OCI-M1 (cell line): ENCODE measurements around the gene SUSD5.
"Not testable (repeated sequence)": the region's sequence is repeated elsewhere in the genome, so short reads cannot be mapped to it uniquely, and the experiment has no call there.

Experiments used
- DNase-seq: peaks from one replicate; lab custom pipeline; 2025; lab: John Stamatoyannopoulos, UW

SUSD5 gene

DNA sequence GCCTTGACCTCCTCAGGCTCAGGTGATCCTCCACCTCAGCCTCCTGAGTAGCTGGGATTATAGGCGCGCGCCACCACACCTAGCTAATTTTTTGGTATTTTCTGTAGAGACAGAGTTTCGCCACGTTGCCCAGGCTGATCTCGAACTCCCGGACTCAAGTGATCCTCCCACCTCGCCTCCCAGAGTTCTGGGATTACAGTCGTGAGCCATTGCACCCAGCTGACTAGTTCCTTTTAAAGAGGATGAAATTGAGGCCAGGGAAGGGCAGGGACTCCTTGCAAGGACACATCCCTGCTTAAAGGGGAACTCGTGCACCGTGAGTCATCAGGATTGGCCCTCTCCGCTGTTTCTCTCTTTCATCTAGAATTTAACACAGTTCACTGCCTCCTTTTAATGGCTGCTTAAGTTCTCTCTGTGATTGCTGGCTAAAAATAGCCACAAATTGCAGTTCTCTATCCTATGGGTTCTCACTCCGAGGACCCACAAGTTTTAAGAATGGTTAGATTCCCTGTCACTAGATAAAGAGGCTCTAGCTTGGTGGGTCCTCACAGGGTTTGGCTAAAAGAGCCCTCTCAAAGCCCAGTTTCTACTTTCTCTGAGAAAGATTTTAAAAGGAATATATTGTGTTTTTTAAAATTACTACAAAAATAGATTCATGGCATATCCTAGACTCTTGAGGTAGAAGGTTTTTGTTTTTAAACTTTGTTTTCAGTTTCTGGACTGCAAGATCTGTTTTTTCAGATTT lies 103.4 kb downstream of the SUSD5 start:
- DNase-seq, result peak; percentile 92

DNA sequence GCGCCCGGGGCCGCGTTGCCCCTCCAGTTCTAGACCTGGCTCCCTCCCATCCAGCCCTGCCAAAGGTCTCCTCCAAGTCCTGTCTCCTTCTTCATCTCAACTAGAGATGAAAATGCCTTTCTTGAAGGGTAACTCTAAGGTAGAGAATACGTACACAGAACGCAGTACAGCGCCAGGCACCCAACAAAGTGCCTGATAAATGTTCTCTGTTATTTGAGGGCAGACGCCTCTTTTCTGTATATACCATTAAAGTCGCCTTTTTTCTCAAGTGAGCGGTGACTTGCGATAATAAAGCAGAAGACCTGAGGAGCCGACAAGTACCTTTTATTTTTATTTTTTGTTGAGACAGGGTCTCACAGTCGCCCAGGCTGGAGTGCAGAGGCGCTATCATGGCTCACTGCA lies 104.0 kb downstream of the SUSD5 start:
- DNase-seq, result no peak

DNA sequence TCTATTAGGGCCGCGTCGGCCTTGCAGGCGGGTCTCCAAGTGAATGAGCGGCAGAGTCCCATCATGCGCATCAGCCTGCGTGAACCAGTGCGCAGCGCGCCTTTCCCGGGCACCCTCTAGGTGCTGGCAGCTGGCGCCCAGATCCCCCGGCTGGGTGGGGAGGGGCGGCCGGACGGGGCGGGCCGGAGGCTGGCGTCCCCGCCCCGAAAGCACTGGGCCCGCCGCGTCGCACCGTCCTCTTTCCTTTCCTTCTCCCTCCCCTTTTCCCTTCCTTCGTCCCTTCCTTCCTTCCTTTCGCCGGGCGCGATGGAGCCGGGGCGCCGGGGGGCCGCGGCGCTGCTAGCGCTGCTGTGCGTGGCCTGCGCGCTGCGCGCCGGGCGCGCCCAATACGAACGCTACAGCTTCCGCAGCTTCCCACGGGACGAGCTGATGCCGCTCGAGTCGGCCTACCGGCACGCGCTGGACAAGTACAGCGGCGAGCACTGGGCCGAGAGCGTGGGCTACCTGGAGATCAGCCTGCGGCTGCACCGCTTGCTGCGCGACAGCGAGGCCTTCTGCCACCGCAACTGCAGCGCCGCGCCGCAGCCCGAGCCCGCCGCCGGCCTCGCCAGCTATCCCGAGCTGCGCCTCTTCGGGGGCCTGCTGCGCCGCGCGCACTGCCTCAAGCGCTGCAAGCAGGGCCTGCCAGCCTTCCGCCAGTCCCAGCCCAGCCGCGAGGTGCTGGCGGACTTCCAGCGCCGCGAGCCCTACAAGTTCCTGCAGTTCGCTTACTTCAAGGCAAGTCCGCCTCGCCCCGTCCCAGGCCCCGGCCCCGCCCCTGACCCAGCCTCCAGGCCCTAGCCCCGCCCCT lies 104.6 kb downstream of the SUSD5 start, which contains the start of gene CRTAP:
Gene CRTAP (plus strand): TSS at position 243 of the 850 bp plus-strand sequence. CDS start 64 bp downstream, at position 307.
- peak; percentile 97 for DNase-seq

DNA sequence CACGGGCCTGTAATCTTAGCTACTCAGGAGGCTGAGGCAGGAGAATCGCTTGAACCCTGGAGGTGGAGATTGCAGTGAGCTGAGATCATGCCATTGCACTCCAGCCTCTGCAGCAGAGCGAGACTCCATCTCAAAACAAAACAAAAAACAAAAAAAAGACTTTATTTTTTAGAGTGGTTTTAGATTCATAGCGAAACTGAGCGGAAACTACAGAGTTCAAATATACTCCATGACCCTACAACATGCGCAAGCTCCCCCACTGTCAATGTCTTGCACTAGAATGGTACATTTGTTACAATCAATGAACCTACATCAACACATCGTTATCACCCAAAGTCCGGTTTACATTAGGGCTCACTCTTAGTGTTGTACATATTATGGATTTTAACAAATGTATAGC lies 107.0 kb downstream of the SUSD5 start:
- DNase-seq, result no peak

DNA sequence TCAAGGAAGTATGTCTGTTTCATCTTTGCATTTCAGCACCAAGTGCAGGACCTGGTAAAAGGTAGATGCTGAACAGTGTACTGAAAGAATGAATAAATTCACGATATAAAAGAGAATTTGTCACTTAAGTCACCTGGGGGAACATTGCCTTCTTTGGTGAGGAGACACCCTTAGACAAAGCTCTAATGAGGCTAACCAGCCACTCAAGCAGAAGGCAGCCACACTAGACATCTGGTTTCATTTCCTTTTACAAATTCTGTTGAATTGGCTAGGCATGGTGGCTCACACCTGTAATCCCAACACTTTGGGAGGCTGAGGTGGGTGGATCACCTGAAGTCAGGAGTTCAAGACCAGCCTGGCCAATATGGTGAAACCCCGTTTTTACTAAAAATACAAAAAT lies 111.8 kb downstream of the SUSD5 start:
- not testable (repeated sequence) for DNase-seq

DNA sequence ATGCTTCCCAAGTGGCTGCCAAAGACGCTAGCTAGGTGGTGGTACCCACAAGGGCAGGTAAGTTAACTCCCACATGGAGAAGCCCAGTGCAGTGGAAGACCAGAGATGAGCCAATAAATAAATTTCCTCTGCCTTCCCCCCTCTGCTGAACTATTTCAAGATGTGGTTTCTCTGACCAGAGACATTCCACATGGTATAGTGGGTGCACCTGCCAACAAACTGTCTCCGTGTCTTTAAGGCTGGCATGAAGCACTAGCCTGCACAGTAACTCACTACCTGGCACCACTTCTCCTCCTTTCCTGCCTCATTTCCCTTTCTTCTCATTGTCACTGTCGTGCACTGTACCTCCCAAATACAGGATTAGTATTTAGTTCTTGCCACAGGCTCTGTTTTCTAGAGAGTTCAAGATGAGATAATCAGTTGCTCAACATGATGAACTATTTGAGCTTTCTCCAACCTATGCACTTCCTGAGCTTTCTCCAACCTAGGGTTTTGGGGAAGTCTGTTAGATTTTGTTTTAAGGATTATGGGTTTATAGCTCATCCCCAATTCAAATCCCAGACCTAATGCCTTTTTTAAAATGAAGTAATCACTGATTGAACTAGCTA lies 113.2 kb downstream of the SUSD5 start:
- no peak for DNase-seq

DNA sequence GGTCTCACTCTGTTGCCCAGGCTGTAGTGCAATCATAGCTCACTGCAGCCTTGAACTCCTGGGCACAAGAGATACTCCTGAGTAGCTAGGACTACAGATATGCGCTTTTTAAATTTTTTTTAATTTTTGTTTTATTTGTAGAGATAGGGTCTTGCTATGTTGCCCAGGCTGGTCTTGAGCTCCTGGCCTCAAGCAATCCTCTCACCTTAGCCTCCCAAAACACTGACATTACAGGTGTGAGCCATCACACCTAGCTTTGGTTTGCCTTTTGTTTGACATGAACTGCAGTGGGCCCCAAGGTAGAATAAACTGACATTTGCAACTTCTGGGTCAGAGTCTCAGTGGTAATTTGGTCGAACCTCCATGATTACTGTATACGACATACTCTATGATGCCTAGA lies 113.8 kb downstream of the SUSD5 start:
- DNase-seq, result no peak

DNA sequence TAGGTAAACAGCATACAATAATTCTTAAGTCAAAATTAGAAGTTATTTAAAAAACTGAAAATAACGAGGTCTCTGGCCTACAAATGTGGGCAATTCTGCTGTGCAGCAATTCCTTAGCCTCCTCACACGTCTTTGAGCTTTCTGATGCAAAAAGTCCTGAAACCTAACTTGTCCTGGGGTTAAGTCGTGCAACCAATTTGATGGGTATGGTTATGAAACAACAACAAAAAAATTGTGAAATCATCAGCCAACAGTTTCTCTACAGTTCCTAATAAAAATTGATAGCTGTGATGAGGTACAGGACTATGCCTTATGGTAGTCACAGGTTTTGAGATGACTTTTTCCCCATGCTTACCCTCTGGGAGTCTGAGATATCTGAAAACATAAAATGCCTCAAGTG lies 115.1 kb downstream of the SUSD5 start:
- no peak for DNase-seq

DNA sequence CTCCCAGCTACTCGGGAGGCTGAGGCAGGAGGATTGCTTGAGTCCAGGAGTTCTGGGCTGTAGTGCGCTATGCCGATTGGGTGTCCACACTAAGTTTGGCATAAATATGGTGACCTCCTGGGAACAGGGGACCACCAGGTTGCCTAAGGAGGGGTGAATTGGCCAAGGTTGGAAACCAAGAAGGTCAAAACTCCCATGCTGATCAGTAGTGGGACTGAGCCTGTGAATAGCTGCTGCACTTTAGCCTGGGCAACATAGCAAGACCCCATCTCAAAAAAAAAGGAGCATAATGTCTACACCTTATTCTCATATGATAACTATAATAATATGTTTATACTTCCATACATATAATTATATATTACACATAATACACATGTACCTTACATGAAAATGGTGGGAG lies 115.6 kb downstream of the SUSD5 start:
- DNase-seq, result no peak

DNA sequence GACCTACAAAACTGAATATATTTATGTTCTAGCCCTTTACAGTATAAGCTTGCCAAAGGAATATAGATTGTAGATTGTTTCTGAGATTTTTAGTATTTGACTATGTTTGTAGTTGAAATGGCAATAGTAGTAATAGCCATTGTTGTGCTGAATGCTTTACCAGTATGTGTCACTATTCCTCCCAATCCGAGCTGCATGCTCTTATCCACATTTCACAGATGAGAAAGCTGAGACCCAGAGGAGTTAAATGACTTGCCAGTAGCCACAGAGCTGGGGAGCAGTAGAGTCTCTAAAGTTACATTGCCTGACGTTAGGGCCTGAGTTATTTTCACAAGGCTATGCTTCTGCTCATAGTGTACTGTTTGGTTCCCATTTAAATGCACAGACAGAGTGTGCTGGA lies 118.4 kb downstream of the SUSD5 start:
- DNase-seq, result peak; percentile 13
